Measurements from ENCODE around the gene MED27.

Gene MED27

DNA sequence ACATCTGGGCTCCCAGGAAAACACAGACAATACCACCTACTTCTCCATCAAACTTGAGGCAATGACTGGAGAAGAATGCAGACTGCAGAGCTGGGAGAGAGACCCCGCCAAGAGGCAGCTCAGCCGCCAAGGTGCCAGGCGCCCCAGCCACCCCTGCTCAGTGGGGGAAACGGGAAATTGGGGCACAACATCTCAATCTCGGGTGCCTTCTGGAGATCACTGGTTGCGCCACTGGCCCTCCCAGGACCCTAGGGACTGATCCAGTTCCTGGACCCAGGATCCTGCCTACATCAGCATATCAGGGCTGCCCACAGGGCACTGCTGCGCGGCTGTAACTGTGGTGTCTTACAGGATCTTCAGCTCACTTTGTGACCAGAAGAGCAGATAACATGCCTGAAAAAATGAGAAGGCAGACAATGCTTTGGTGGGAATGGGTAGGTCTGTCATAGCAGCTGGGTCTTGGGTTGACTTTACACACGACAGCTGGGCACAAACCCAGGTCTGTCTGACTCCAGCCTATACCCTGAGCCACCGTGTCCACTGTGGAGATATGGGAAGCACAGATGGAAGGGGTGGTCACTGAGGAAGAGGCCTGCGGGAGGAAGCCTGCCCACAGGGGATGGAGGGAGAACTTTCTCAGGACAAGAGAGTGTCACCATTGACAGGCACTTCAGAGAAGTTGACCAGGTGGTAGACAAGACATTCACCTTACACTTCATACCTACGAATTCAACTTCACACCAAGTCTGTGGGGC is 204.6 kb downstream of the MED27 start:
- no peak for DNase-seq

DNA sequence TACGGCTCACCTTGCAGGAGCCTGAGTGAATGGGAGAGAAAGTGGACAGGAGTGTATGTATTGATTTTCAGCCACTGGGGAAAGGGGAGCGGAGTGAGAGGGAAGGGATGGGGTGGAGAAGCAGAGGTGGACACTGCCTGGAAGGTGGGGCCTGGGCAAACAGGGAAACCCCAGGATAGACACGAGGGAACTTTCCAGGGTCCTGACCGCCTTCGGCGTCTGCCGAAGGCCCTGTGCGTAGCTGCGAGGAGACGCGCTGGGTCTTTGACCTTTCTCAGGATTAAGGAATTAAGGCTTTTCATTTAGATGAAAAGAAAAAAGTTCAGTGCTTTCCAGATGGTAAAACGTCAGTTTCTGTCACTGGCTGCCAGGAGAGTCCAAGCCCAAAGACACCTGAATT is 205.2 kb downstream of the MED27 start:
- no peak for DNase-seq

GRCh38 chr9:131873891-131874440 is 205.7 kb downstream of the MED27 start:
- DNase-seq: no peak

- no peak for DNase-seq
Observed at GRCh38 chr9:131873335-131873734, 206.3 kb downstream of the MED27 start.

- DNase-seq: no peak
Observed at GRCh38 chr9:131872702-131873101, 207.0 kb downstream of the MED27 start.

- DNase-seq: no peak
Observed at GRCh38 chr9:131872006-131872405, 207.7 kb downstream of the MED27 start.

DNA sequence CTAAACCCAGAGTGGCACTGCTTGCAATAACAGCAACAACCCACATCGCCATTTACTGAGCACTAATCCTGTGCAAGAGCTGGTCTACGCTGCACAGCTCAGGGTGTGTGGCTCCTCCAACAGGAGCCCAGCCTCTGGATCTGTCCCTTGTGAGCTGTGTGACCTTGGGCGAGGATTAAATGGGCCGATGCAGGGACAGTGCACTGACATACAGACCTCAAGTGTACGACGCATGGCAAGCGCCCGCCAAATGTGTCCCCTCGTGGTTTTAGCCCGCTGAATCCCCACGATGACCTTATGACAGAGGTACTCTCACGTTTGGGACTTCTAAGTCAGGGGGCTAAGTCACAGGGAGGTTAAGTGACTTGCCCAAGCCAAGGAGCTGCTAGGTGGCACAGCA is 209.5 kb downstream of the MED27 start:
- DNase-seq: no peak

DNA sequence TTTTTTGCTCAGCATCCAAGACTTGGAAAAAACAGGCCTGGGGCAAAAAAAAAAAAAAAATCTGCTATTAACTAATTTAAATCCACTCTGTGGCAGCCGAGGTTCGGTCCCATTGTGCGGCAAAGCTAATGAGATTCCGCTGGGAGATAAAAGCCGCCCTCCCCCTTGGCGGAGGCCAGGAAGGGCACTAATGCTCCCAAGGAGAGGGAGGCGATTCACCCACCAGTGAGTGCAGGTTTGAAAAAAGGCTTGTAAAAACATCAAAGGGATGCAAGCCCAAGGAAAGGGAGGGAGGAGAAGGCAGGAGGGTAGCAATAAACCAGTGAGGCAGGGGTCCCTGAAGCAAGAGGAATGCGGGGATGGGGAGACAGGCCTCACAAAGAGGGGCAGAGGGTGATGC is 210.3 kb downstream of the MED27 start:
- DNase-seq: no peak

- DNase-seq: no peak
Observed at GRCh38 chr9:131868766-131869165, 210.9 kb downstream of the MED27 start.

GRCh38 chr9:131867611-131868192 is 212.0 kb downstream of the MED27 start:
- no peak for DNase-seq

GRCh38 chr9:131865446-131866195 is 214.0 kb downstream of the MED27 start:
- DNase-seq: no peak

DNA sequence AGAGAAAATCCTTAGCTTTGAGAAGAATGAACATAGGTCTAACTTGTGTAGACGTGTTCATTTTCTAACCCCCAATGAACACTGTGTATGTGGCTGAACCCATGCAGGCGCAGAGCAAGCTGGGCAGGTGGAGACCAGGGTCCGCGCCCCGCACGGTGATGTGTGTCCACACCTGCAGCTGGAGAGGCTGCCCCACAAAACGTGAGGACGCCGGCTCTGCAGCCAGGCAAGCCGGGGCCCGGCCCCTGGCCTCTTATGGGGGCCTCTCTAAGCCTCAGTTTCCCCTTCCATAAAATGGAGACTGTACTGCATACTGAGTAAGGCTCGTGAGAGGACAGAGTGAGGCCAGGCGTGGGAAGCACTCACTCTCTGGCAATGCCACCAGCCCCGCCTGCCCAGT is 215.1 kb downstream of the MED27 start:
- DNase-seq: no peak

- no peak for DNase-seq
Observed at GRCh38 chr9:131863306-131863896, 216.3 kb downstream of the MED27 start.

DNA sequence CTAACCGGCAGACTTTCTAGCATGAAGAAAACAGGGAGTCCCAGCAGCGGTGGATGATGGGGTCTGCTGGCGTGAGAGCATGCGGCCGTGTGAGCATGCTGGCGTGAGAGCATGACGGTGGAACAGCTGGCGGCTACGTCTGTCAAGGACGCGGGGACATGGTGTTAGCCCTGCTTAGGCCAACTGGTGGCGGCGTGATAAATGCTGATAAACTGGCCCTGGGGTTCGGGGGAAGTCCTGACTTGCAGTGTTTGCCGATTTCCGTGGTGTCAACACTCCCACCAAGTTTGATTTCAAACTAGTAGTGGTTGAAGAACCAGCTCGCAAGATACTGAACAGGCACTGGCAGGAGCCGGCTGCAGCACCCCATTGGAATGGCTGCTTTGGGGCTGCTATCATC is 217.4 kb downstream of the MED27 start:
- DNase-seq: no peak

DNA sequence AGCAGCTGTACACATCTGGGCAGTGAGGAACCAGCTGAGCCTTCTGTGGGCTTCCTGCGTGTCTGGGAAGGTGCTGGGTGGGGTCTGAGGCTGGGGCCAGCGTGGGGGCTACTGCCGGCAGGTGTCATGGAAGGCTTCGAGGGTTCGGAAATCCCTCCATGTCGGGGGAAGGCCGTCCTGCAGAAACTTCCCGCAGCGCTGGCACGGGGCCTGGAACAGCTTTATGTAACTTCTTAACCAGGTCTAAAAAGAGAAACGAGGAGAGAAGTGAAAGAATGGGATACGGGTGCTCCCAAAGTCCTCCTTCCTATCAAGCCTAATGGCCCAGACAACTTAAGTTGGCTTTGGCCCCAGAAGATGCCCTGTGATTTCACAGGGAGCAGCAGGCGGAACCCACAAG is 219.2 kb downstream of the MED27 start:
- DNase-seq: no peak

- no peak for DNase-seq
Observed at GRCh38 chr9:131858147-131858546, 221.5 kb downstream of the MED27 start.

DNA sequence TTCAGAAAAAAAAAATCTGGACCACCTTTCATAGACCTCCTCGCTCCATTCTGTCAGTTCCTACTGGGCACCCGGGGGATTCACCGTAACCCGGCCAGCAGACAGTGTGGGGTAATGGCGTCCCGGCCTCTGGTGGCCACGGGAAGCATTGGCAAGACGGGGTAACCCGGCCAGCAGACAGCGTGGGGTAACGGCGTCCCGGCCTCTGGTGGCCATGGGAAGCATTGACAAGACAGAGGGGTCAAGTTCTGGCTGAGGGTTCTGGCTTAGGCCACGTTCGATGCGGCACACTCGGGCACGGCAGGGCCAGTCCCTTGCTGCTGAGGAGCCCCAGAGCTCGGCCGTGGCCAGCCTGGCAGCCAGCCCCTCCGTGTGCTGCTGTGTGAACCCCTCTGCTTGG is 223.6 kb downstream of the MED27 start:
- no peak for DNase-seq

- no peak for DNase-seq
Observed at GRCh38 chr9:131854896-131855613, 224.6 kb downstream of the MED27 start.

GRCh38 chr9:131854334-131854733 is 225.3 kb downstream of the MED27 start:
- no peak for DNase-seq

- peak in 1 of 5 experiments; percentile 81 for DNase-seq
Observed at GRCh38 chr9:131853434-131853833, 226.2 kb downstream of the MED27 start.

- no peak for DNase-seq
Observed at GRCh38 chr9:131851414-131851813, 228.3 kb downstream of the MED27 start.

GRCh38 chr9:131849391-131849790 is 230.3 kb downstream of the MED27 start:
- no peak for DNase-seq
